HuH-7.5 (cell line): ENCODE results near the gene FIBIN.

ENCODE experiments used
- DNase-seq: peaks from one replicate; pipeline ENCODE4 v3.0.0; 2011; ENCODE audit warnings: low spot score

The FIBIN gene

GRCh38 chr11:26993965-26994457 lies at the start of gene FIBIN:
Gene FIBIN, plus strand, starts transcription at chr11:26994112. Its CDS starts 415 bp downstream, at chr11:26994527.
- peak; percentile 57 for DNase-seq

- DNase-seq: no peak
These were observed 48.8 kb upstream of the FIBIN start for GRCh38 chr11:26944866-26945664.

GRCh38 chr11:26946257-26946716 lies 47.6 kb upstream of the FIBIN start:
- no peak for DNase-seq

- no peak for DNase-seq
These were observed 46.5 kb upstream of the FIBIN start for GRCh38 chr11:26947379-26947844.

GRCh38 chr11:26947904-26948639 lies 45.8 kb upstream of the FIBIN start:
- DNase-seq: no peak

- no peak for DNase-seq
These were observed 45.0 kb upstream of the FIBIN start for GRCh38 chr11:26948881-26949280.

- DNase-seq: no peak
These were observed 44.1 kb upstream of the FIBIN start for GRCh38 chr11:26949846-26950245.

- no peak for DNase-seq
These were observed 43.6 kb upstream of the FIBIN start for GRCh38 chr11:26950260-26950719.

GRCh38 chr11:26951809-26952515 lies 42.0 kb upstream of the FIBIN start:
- DNase-seq: no peak

- DNase-seq: no peak
These were observed 40.0 kb upstream of the FIBIN start for GRCh38 chr11:26953770-26954392.

- no peak for DNase-seq
These were observed 35.8 kb upstream of the FIBIN start for GRCh38 chr11:26958005-26958701.

GRCh38 chr11:26958702-26959049 lies 35.2 kb upstream of the FIBIN start:
- no peak for DNase-seq

- no peak for DNase-seq
These were observed 33.6 kb upstream of the FIBIN start for GRCh38 chr11:26960281-26960680.

GRCh38 chr11:26963764-26964163 lies 30.1 kb upstream of the FIBIN start:
- no peak for DNase-seq

GRCh38 chr11:26964339-26964738 lies 29.6 kb upstream of the FIBIN start:
- DNase-seq: peak; percentile 31

GRCh38 chr11:26964847-26965485 lies 28.9 kb upstream of the FIBIN start:
- peak; percentile 31 for DNase-seq

- no peak for DNase-seq
These were observed 22.0 kb upstream of the FIBIN start for GRCh38 chr11:26971961-26972360.

- DNase-seq: no peak
These were observed 19.7 kb upstream of the FIBIN start for GRCh38 chr11:26974069-26974783.

- no peak for DNase-seq
These were observed 18.9 kb upstream of the FIBIN start for GRCh38 chr11:26974996-26975395.

- DNase-seq: no peak
These were observed 17.5 kb upstream of the FIBIN start for GRCh38 chr11:26976389-26976788.
